Adrenal gland (tissue), 12 donors: ENCODE measurements around the gene POU4F3. TPM values are rescaled to one million over a fixed set of nuclear protein-coding genes. Genes with fewer than 3 reads are reported as not detected.

Experiments
- DNase-seq, 7 donors: peaks; one replicate each; pipeline ENCODE4 v3.0.0-alpha.2; 2019 to 2020
- H3K27ac ChIP-seq, 5 donors: fragments of 200-600 bp; sonication (generic) in 4 of 5; 1 replicate in 3 of 5; 2 replicates in 2 of 5; pipeline versions ENCODE4 v1.5.1 to v1.8.0; 2016 to 2020; ENCODE audit warnings: mild to moderate bottlenecking in 1 of 5
- H3K27me3 ChIP-seq: fragments of 200-600 bp; 2 replicates; pipeline ENCODE4 v1.8.0; 2021
- H3K36me3 ChIP-seq, 2 donors: fragments of 200-600 bp; replicated peaks in 1 of 2; 1 replicate in 1 of 2; 2 replicates in 1 of 2; pipeline versions ENCODE4 v1.5.1 to v1.8.0; 2018 to 2022
- H3K4me1 ChIP-seq, 2 donors: fragments of 200-600 bp; replicated peaks in 1 of 2; 1 replicate in 1 of 2; 2 replicates in 1 of 2; pipeline versions ENCODE4 v1.5.1 to v1.8.0; 2018 to 2021
- H3K4me3 ChIP-seq, 4 donors: fragments of 200-600 bp; sonication (generic) in 3 of 4; one replicate each; pipeline ENCODE4 v1.5.1; 2016 to 2018
- H3K9me3 ChIP-seq, 3 donors: fragments of 200-600 bp; sonication (generic) in 1 of 3; replicated peaks in 1 of 3; 1 replicate in 2 of 3; 2 replicates in 1 of 3; pipeline versions ENCODE4 v1.5.1 to v1.8.0; 2016 to 2021
- CTCF ChIP-seq, 6 experiments: fragments of 450-650 bp in 4 of 6; fragments of 200-600 bp in 2 of 6; sonication (generic) in 1 of 6; IDR thresholded peaks; 1 replicate in 5 of 6; 2 replicates in 1 of 6; pipeline versions ENCODE4 v1.5.1 to v1.8.0; 2016 to 2021; ENCODE audit warnings: antibody characterized with exemption in 6 of 6, mild to moderate bottlenecking in 2 of 6, moderate library complexity in 1 of 6
- POLR2A ChIP-seq, 2 donors: fragments of 450-650 bp; IDR thresholded peaks; one replicate each; pipeline ENCODE4 v1.6.1; 2017; ENCODE audit warnings: antibody characterized with exemption in 2 of 2, mild to moderate bottlenecking in 2 of 2, moderate library complexity in 1 of 2
- WGBS, 4 donors: extraction: QIAGEN DNeasy Blood & Tissue Kit in 2 of 4; methylation state at CpG; one replicate each; pipeline versions ENCODE4 v1.1.5 to v1.1.7; 2013 to 2017; 5-methylcytosine and 5-hydroxymethylcytosine counted together
- intact Hi-C, 2 donors: fragments of 100-400 bp; cut with DNase I; formaldehyde crosslinking; loops; one replicate each; pipeline versions ENCODE4 v1.14.1 to v1.15.0; 2022 to 2023
- polyA plus RNA-seq, 3 donors: library from polyadenylated mRNA; stranded (reverse); fragments of 200-250 nt in 2 of 3; fragments of 350-450 nt in 1 of 3; fragmentation: Illumina TruSeq in 1 of 3; extraction: RNeasy Lipid Tissue Mini Kit (QIAGEN cat#74804) in 1 of 3; gene quantifications; one replicate each; pipeline ENCODE4 v1.2.3, GENCODE V29; 2013 to 2014
- total RNA-seq, 9 donors: library from RNA; depleted of rRNA in 4 of 9; stranded (reverse); fragments of >200 nt in 4 of 9; fragments of 120-200 nt in 1 of 9; fragmentation: NEBNext Ultra II Directional in 1 of 9; extraction: Animal tissue kit (Norgen Biotek cat#: 25700) in 1 of 9; gene quantifications; one replicate each; pipeline versions ENCODE4 v1.1.0 to v1.2.4, GENCODE V29; 2013 to 2023
- donor health status: healthy with polysubstance abuse.
- donor health status: Bipolar disorder and iron deficiency.
- donor health status: DM: yes; HTN: yes; CAD: no.
- donor health status: DM: no; HTN: no; CAD: no.
- donor health status: DM: no; HTN: no; CAD: no.
- donor health status: DM: yes; HTN: yes; CAD: no.

Gene POU4F3
- total and polyA plus RNA-seq, 12 donors, result 0.11 to 0.14 TPM; not detected in 10

- no peak overlapping the region for H3K27ac ChIP-seq
- H3K4me1 ChIP-seq, result no peaks in the 10 kb centered on the region
- 29 to 58% (median 37%) methylated on average over 2 of the region's 2 CpGs for WGBS, 4 donors
- TF ChIP-seq POLR2A (IDR thresholded peaks at IDR 0.05) (no peak), CTCF (IDR thresholded peaks at IDR 0.05) (no peak)
- no peaks in the 10 kb centered on the region for H3K36me3 ChIP-seq
- H3K4me3 ChIP-seq, result no peak overlapping the region
- H3K27me3 ChIP-seq, result no peaks in the 10 kb centered on the region
- no peak for DNase-seq
- no peaks in the 10 kb centered on the region for H3K9me3 ChIP-seq
- intact Hi-C loops, result no loop called here
Observed at GRCh38 chr5:146390469-146390868, 51.8 kb downstream of the POU4F3 start.

Other genes starting within 250 kb of the POU4F3 start
- 1 to 10 TPM in 1 of 9 donors, under 1 TPM in 1, not detected in 7; 0.56 to 1.2 TPM for gene PLAC8L1, start 233.3 kb upstream of the POU4F3 start, total RNA-seq
- 1 to 10 TPM in 1 of 3 donors, under 1 TPM in 2; 0.37 to 1.2 (median 0.97) TPM for gene PLAC8L1, start 233.3 kb upstream of the POU4F3 start, polyA plus RNA-seq
- gene LARS1, start 156.2 kb upstream of the POU4F3 start, total RNA-seq, result 100 to 1,000 TPM in 2 of 9 donors, 10 to 100 TPM in 7; 42.7 to 113 (median 88.0) TPM
- 100 to 1,000 TPM in 1 of 3 donors, 10 to 100 TPM in 2; 37.0 to 119 (median 61.9) TPM for gene LARS1, start 156.2 kb upstream of the POU4F3 start, polyA plus RNA-seq
- gene RBM27, start 135.2 kb upstream of the POU4F3 start, total RNA-seq, result 10 to 100 TPM in 8 of 9 donors, 1 to 10 TPM in 1; 8.1 to 19.6 (median 12.6) TPM
- 10 to 100 TPM in 1 of 3 donors, 1 to 10 TPM in 2; 3.5 to 16.7 (median 5.7) TPM for gene RBM27, start 135.2 kb upstream of the POU4F3 start, polyA plus RNA-seq
- 10 to 100 TPM; 12.1 to 63.9 (median 36.2) TPM for gene TCERG1, start 108.5 kb downstream of the POU4F3 start, total RNA-seq
- 10 to 100 TPM; 52.1 to 80.4 (median 62.2) TPM for gene TCERG1, start 108.5 kb downstream of the POU4F3 start, polyA plus RNA-seq
- gene GPR151, start 177.4 kb downstream of the POU4F3 start, total RNA-seq, result not detected
- not detected for gene GPR151, start 177.4 kb downstream of the POU4F3 start, polyA plus RNA-seq